Hepatocyte (in vitro differentiated cells): ENCODE data around the gene ROR2. TPM values are rescaled to one million over a fixed set of nuclear protein-coding genes. Genes with fewer than 3 reads are reported as not detected.

Source experiments
- DNase-seq: peaks from one replicate; pipeline ENCODE4 v3.0.0-alpha.2; 2016; ENCODE audit warnings: low spot score
- H2AFZ ChIP-seq: fragments of 200-600 bp; sonication (generic); 2 replicates; pipeline ENCODE4 v1.6.0; 2016; ENCODE audit warnings: antibody characterized with exemption, mild to moderate bottlenecking
- H3K27ac ChIP-seq: fragments of 200-600 bp; sonication (generic); 2 replicates; pipeline ENCODE4 v1.5.1; 2016; ENCODE audit warnings: mild to moderate bottlenecking
- H3K27me3 ChIP-seq: fragments of 200-600 bp; sonication (generic); 2 replicates; pipeline ENCODE4 v1.6.1; 2016
- H3K36me3 ChIP-seq: fragments of 200-600 bp; sonication (generic); replicated peaks from 2 replicates; pipeline ENCODE4 v1.5.1; 2016; ENCODE audit warnings: low read depth; ENCODE audit not compliant: insufficient read depth
- H3K4me1 ChIP-seq: fragments of 200-600 bp; sonication (generic); 2 replicates; pipeline ENCODE4 v1.5.1; 2016; ENCODE audit warnings: mild to moderate bottlenecking, moderate library complexity; ENCODE audit not compliant: insufficient read depth
- H3K4me2 ChIP-seq: fragments of 200-600 bp; sonication (generic); 2 replicates; pipeline ENCODE4 v1.6.0; 2016
- H3K4me3 ChIP-seq: fragments of 200-600 bp; sonication (generic); 2 replicates; pipeline ENCODE4 v1.5.1; 2016; ENCODE audit warnings: mild to moderate bottlenecking
- H3K79me2 ChIP-seq: fragments of 200-600 bp; sonication (generic); 2 replicates; pipeline ENCODE4 v1.6.0; 2017; ENCODE audit warnings: mild to moderate bottlenecking
- H3K9me2 ChIP-seq: fragments of 200-600 bp; sonication (generic); replicated peaks from 2 replicates; pipeline ENCODE4 v1.6.0; 2017; ENCODE audit warnings: mild to moderate bottlenecking; ENCODE audit not compliant: insufficient read depth
- H3K9me3 ChIP-seq: fragments of 200-600 bp; sonication (generic); 2 replicates; pipeline ENCODE4 v1.5.1; 2016; ENCODE audit warnings: low read depth, mild to moderate bottlenecking
- H4K20me1 ChIP-seq: fragments of 200-600 bp; sonication (generic); 2 replicates; pipeline ENCODE4 v1.6.0; 2016; ENCODE audit warnings: mild to moderate bottlenecking; ENCODE audit not compliant: insufficient read depth, poor library complexity, severe bottlenecking
- EZH2 ChIP-seq: fragments of 200-600 bp; sonication (generic); IDR thresholded peaks from 2 replicates; pipeline ENCODE4 v1.6.1; 2016; ENCODE audit warnings: antibody characterized with exemption, mild to moderate bottlenecking, borderline replicate concordance
- EZH2phosphoT487 ChIP-seq: fragments of 200-600 bp; sonication (generic); IDR thresholded peaks from one replicate; pipeline ENCODE4 v1.6.1; 2018; ENCODE audit warnings: antibody characterized with exemption, mild to moderate bottlenecking, low read depth, moderate library complexity; ENCODE audit not compliant: unreplicated experiment, severe bottlenecking
- WGBS: methylation state at CpG from one replicate; pipeline ENCODE4 v1.1.6; 2016; ENCODE audit warnings: low lambda C conversion rate; ENCODE audit errors: missing lambda C conversion rate; 5-methylcytosine and 5-hydroxymethylcytosine counted together
- polyA plus RNA-seq: library from polyadenylated mRNA; unstranded; fragments of >200 nt; fragmentation: Nextera tagmentation; extraction: Ambion mirVana; gene quantifications from 2 replicates; pipeline ENCODE4 v1.2.1, GENCODE V29; 2016
- total RNA-seq: library from RNA; depleted of rRNA; stranded (reverse); fragments of >200 nt; gene quantifications from 2 replicates; pipeline ENCODE4 v1.2.3, GENCODE V29; 2014
- TF ChIP-seq, protein P1 (sequence below): fragments of 200-600 bp; sonication (generic); IDR thresholded peaks from 2 replicates; pipeline ENCODE4 v1.5.1; 2016; ENCODE audit warnings: antibody characterized with exemption, mild to moderate bottlenecking; ENCODE audit not compliant: poor library complexity

The ROR2 gene
- total and polyA plus RNA-seq, 2 experiments from 2014 or later: 25.6 to 29.5 TPM

DNA sequence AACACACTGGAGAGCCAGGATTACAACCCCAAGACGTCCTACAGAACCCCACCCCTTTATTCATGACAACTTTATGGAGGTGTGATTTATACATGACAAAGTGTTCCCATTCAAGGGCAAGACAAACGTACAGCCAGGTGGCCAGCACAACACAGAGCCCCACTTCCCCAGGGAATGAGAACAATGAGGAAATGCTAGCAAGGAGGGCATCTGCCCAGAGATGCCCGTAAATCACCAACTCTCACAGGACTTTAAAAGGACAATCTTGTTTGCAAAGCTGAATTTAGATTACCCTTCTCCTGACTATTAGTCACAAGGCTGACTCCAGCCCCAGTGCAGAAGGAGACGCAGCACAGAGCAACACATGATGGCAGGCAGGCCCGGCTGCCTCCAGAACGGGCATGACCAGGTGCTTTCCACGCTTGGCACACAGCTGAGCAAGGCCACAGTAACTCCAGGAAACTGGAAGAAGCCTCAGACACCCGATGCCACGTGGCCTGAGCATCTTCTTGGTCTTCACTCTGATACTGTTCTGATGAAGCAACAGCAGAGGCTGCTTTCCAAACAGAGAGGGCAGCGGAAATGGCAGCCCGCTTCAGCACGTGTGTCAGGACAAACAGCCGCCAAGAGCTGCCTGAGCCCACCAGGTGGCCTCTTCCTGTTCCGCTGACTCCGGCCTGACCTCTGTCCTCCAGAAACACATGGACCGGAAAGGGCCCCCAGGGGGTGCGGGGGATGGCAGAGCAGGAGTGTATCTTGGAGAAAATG is 51.4 kb downstream of the ROR2 start:
- H3K27ac ChIP-seq: peak overlapping the region; percentile 81
- WGBS: 42% methylated on average over 17 of the region's 17 CpGs
- TF ChIP-seq EZH2phosphoT487: no peak
- TF ChIP-seq EZH2: no peak
- H2AFZ ChIP-seq: no peak overlapping the region
- H3K79me2 ChIP-seq: peaks cover 53% of the 10 kb centered on the region
- no peaks in the 10 kb centered on the region for H3K9me2 ChIP-seq
- no peaks in the 10 kb centered on the region for H3K36me3 ChIP-seq
- H3K4me3 ChIP-seq: no peak overlapping the region
- H3K4me2 ChIP-seq: peak overlapping the region; percentile 69
- peak; percentile 58 for DNase-seq
- H3K27me3 ChIP-seq: no peaks in the 10 kb centered on the region
- H3K9me3 ChIP-seq: no peaks in the 10 kb centered on the region
- peaks cover 83% of the 10 kb centered on the region for H3K4me1 ChIP-seq
- peaks cover 4% of the 10 kb centered on the region for H4K20me1 ChIP-seq

DNA sequence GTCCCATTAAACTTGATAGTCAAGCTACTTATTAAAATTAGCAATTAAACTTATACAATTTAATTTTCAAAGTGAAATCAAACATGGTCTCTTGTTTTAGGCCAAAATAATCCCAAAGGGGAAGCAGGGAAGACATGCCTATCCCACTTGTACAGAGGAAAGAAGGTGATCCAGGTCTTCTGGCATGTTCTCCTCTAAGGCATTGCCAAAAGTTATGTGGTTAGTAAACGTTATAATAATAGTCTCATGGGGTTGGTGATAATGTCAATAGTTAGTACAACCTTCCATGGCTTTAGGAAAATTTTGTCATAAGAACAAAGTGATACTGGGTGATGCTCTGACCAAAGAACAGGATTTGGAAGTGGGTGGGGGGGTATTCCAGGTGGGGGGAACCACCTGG is 52.8 kb downstream of the ROR2 start:
- Histone ChIP-seq H3K27ac (peak overlapping the region; percentile 81), H3K36me3 (no peaks in the 10 kb centered on the region), H3K4me3 (no peak overlapping the region), H3K27me3 (no peaks in the 10 kb centered on the region), H3K9me3 (no peaks in the 10 kb centered on the region), H3K4me2 (peak overlapping the region; percentile 67), H3K4me1 (peaks cover 70% of the 10 kb centered on the region), H4K20me1 (peaks cover 6% of the 10 kb centered on the region), H3K79me2 (peaks cover 63% of the 10 kb centered on the region), H3K9me2 (no peaks in the 10 kb centered on the region), H2AFZ (no peak overlapping the region)
- TF ChIP-seq EZH2phosphoT487 (no peak), EZH2 (no peak)
- TF ChIP-seq, protein P1, sequence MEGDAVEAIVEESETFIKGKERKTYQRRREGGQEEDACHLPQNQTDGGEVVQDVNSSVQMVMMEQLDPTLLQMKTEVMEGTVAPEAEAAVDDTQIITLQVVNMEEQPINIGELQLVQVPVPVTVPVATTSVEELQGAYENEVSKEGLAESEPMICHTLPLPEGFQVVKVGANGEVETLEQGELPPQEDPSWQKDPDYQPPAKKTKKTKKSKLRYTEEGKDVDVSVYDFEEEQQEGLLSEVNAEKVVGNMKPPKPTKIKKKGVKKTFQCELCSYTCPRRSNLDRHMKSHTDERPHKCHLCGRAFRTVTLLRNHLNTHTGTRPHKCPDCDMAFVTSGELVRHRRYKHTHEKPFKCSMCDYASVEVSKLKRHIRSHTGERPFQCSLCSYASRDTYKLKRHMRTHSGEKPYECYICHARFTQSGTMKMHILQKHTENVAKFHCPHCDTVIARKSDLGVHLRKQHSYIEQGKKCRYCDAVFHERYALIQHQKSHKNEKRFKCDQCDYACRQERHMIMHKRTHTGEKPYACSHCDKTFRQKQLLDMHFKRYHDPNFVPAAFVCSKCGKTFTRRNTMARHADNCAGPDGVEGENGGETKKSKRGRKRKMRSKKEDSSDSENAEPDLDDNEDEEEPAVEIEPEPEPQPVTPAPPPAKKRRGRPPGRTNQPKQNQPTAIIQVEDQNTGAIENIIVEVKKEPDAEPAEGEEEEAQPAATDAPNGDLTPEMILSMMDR: no peak
- no peak for DNase-seq
- WGBS: 25% methylated on average over 1 of the region's 1 CpG

DNA sequence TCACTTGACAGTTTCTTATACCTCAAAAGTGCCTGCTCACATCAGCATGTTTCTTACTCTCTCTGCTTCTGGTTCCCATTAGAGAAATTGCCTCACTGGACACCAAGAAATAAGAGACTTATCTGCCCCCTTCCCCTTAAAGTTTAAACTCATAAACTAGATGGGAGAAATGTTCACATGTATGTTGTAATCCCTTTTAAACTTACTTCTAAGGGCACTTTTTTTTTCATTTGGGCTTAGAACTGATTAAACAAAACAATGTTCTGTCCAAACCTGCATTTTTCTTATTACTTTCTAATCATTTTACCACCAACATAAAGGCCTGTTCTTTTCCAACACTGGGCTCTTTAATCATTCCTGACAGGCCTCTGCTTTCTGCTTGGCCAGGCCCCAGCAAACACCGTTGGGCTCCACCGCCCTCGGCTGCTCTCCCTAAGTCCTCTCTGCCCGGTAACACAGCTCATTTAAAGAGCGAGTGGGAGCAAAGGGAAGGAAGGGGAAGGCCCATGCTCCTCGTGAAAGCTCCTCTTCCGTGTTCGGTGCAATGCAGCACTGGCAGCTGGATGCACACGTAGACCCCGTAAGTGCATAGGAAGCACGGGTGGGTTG is 53.4 kb downstream of the ROR2 start:
- H3K27me3 ChIP-seq: no peaks in the 10 kb centered on the region
- TF ChIP-seq EZH2phosphoT487 (no peak), EZH2 (no peak)
- no peaks in the 10 kb centered on the region for H3K9me3 ChIP-seq
- H3K9me2 ChIP-seq: no peaks in the 10 kb centered on the region
- peak; percentile 70 for DNase-seq
- H3K36me3 ChIP-seq: no peaks in the 10 kb centered on the region
- peak overlapping the region; percentile 67 for H3K4me2 ChIP-seq
- H2AFZ ChIP-seq: no peak overlapping the region
- no peak overlapping the region for H3K4me3 ChIP-seq
- peak overlapping the region; percentile 81 for H3K27ac ChIP-seq
- peaks cover 11% of the 10 kb centered on the region for H4K20me1 ChIP-seq
- H3K79me2 ChIP-seq: peaks cover 64% of the 10 kb centered on the region
- WGBS: 32% methylated on average over 11 of the region's 11 CpGs
- peaks cover 64% of the 10 kb centered on the region for H3K4me1 ChIP-seq

DNA sequence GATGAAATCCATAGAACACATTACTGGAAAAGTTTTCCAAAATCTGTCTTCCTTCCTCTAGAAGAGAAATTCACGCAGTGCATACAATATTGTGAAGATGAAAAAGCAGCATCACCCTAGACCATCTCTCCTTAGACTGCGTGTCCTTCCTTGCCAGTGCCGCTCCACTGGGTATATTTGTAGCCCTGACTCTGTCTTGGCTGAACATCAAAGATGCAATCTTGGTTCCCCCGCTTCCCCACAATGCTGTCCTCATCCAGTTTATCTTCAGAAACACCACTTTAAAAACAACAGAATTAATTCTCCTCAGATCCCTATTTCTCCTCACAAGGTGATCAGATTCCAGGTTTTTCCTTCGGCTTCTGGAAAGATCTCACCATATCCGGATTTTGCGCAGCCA is 53.9 kb downstream of the ROR2 start:
- Histone ChIP-seq H3K4me2 (peak overlapping the region; percentile 67), H4K20me1 (peaks cover 12% of the 10 kb centered on the region), H3K4me3 (no peak overlapping the region), H3K79me2 (peaks cover 69% of the 10 kb centered on the region), H3K27ac (peak overlapping the region; percentile 81), H3K9me2 (no peaks in the 10 kb centered on the region), H3K4me1 (peaks cover 61% of the 10 kb centered on the region), H2AFZ (no peak overlapping the region), H3K9me3 (no peaks in the 10 kb centered on the region), H3K36me3 (no peaks in the 10 kb centered on the region), H3K27me3 (no peaks in the 10 kb centered on the region)
- DNase-seq: no peak
- no peak for TF ChIP-seq EZH2phosphoT487
- no peak for TF ChIP-seq EZH2
- TF ChIP-seq, protein P1: no peak
- 59% methylated on average over 7 of the region's 7 CpGs for WGBS
